Endometrial microvascular endothelial cells (primary cell): ENCODE measurements around the gene DDX24. TPM values are rescaled to one million over a fixed set of nuclear protein-coding genes. Genes with fewer than 3 reads are reported as not detected.

ENCODE experiments used
- in situ Hi-C: cut with HindIII; loops from 2 replicates; pipeline ENCODE4 v1.10.0; 2017; ENCODE audit warnings: low sequenced_read_pairs, low pct_unique_long_range_greater_than_20kb; ENCODE audit errors: inconsistent ontology term
- total RNA-seq: library from RNA; depleted of rRNA; stranded (reverse); fragments of >200 nt; gene quantifications from one replicate; pipeline ENCODE4 v1.2.3, GENCODE V29; 2015; ENCODE audit errors: inconsistent ontology term

Gene DDX24
- total RNA-seq, 1 donor from 2014 or later: 110 TPM

- in situ Hi-C loops: no loop called here
Observed at GRCh38 chr14:94052199-94052598, 28.8 kb downstream of the DDX24 start.

- in situ Hi-C loops: no loop called here
Observed at GRCh38 chr14:94051779-94052178, 29.2 kb downstream of the DDX24 start.

GRCh38 chr14:94051115-94051514, 29.9 kb downstream of the DDX24 start:
- in situ Hi-C loops: no loop called here

GRCh38 chr14:94050231-94050880, 30.6 kb downstream of the DDX24 start:
- in situ Hi-C loops: no loop called here

GRCh38 chr14:94049625-94050023, 31.4 kb downstream of the DDX24 start:
- in situ Hi-C loops: no loop called here

- in situ Hi-C loops: no loop called here
Observed at GRCh38 chr14:94048691-94049624, 32.0 kb downstream of the DDX24 start.

- in situ Hi-C loops: no loop called here
Observed at GRCh38 chr14:94047581-94047980, 33.4 kb downstream of the DDX24 start.

- in situ Hi-C loops: no loop called here
Observed at GRCh38 chr14:94046696-94047250, 34.2 kb downstream of the DDX24 start.

GRCh38 chr14:94045563-94046345, 35.2 kb downstream of the DDX24 start:
- in situ Hi-C loops: no loop called here

GRCh38 chr14:94045101-94045500, 35.9 kb downstream of the DDX24 start:
- in situ Hi-C loops: no loop called here

- in situ Hi-C loops: no loop called here
Observed at GRCh38 chr14:94044476-94045091, 36.4 kb downstream of the DDX24 start.

- in situ Hi-C loops: no loop called here
Observed at GRCh38 chr14:94043756-94044475, 37.1 kb downstream of the DDX24 start.

GRCh38 chr14:94043111-94043755, 37.8 kb downstream of the DDX24 start:
- in situ Hi-C loops: no loop called here

- in situ Hi-C loops: no loop called here
Observed at GRCh38 chr14:94042433-94043091, 38.4 kb downstream of the DDX24 start.

GRCh38 chr14:94041551-94042346, 39.3 kb downstream of the DDX24 start:
- in situ Hi-C loops: no loop called here

GRCh38 chr14:94040796-94041195, 40.2 kb downstream of the DDX24 start:
- in situ Hi-C loops: no loop called here
